WERI-Rb-1 (cell line): ENCODE results near the gene GNG3.
"Not testable (repeated sequence)": the region's sequence is repeated elsewhere in the genome, so short reads cannot be mapped to it uniquely, and the experiment has no call there.

ENCODE experiments used
- DNase-seq: peaks from one replicate; pipeline ENCODE4 v3.0.0-alpha.2; 2020
- H3K27ac ChIP-seq: fragments of 250-450 bp; sonication (Bioruptor Pico); 2 replicates; pipeline ENCODE4 v1.5.1; 2020; ENCODE audit warnings: mild to moderate bottlenecking, moderate library complexity
- H3K27me3 ChIP-seq: fragments of 250-450 bp; sonication (Bioruptor Pico); 2 replicates; pipeline ENCODE4 v1.5.1; 2021; ENCODE audit warnings: mild to moderate bottlenecking, low read depth, moderate library complexity; ENCODE audit not compliant: insufficient read depth, severe bottlenecking
- H3K36me3 ChIP-seq: fragments of 250-450 bp; sonication (Bioruptor Pico); 2 replicates; pipeline ENCODE4 v1.5.1; 2020; ENCODE audit warnings: mild to moderate bottlenecking, moderate library complexity
- H3K4me3 ChIP-seq: 2 replicates; pipeline ENCODE4 v1.5.1; 2011; ENCODE audit warnings: low read depth, mild to moderate bottlenecking, control low read depth, low read length
- H3K9me3 ChIP-seq: fragments of 250-450 bp; sonication (Bioruptor Pico); 2 replicates; pipeline ENCODE4 v1.5.1; 2021; ENCODE audit warnings: mild to moderate bottlenecking, moderate library complexity; ENCODE audit not compliant: severe bottlenecking
- CTCF ChIP-seq: IDR thresholded peaks from 2 replicates; pipeline ENCODE4 v1.5.1; 2011; ENCODE audit warnings: low read depth, mild to moderate bottlenecking, control low read depth, inconsistent platforms, low read length

The GNG3 gene

GRCh38 chr11:62680825-62681240 is 26.6 kb upstream of the GNG3 start:
- H3K27ac ChIP-seq: peak overlapping the region; percentile 1
- peaks cover 26% of the 10 kb centered on the region for H3K36me3 ChIP-seq
- no peaks in the 10 kb centered on the region for H3K27me3 ChIP-seq
- TF ChIP-seq CTCF: peak; percentile 78
- no peak overlapping the region for H3K4me3 ChIP-seq
- peak; percentile 68 for DNase-seq
- no peaks in the 10 kb centered on the region for H3K9me3 ChIP-seq

GRCh38 chr11:62682518-62682917 is 25.0 kb upstream of the GNG3 start:
- DNase-seq: no peak
- no peak overlapping the region for H3K27ac ChIP-seq
- no peaks in the 10 kb centered on the region for H3K27me3 ChIP-seq
- TF ChIP-seq CTCF: no peak
- H3K36me3 ChIP-seq: peaks cover 9% of the 10 kb centered on the region
- no peak overlapping the region for H3K4me3 ChIP-seq
- no peaks in the 10 kb centered on the region for H3K9me3 ChIP-seq

- Histone ChIP-seq H3K27ac (no peak overlapping the region), H3K27me3 (no peaks in the 10 kb centered on the region), H3K4me3 (no peak overlapping the region), H3K9me3 (no peaks in the 10 kb centered on the region), H3K36me3 (peaks cover 28% of the 10 kb centered on the region)
- DNase-seq: no peak
- no peak for TF ChIP-seq CTCF
Observed at GRCh38 chr11:62687508-62688396, 19.7 kb upstream of the GNG3 start.

GRCh38 chr11:62688491-62688890 is 19.0 kb upstream of the GNG3 start:
- Histone ChIP-seq H3K4me3 (no peak overlapping the region), H3K9me3 (no peaks in the 10 kb centered on the region)
- TF ChIP-seq CTCF: no peak

GRCh38 chr11:62689421-62690183 is 17.9 kb upstream of the GNG3 start, which contains the start of gene LRRN4CL:
LRRN4CL (minus strand) TSS chr11:62689530; CDS start chr11:62688508, 1,022 bp downstream.
- peaks cover 45% of the 10 kb centered on the region for H3K36me3 ChIP-seq
- no peak within 1 kb of the TSS for H3K4me3 ChIP-seq
- no peaks in the 10 kb centered on the region for H3K27me3 ChIP-seq
- no peak for DNase-seq
- TF ChIP-seq CTCF: no peak
- no peaks in the 10 kb centered on the region for H3K9me3 ChIP-seq
- peak within 1 kb of the TSS; percentile 44 for H3K27ac ChIP-seq

More at GRCh38 chr11:62688491-62688890, 19.0 kb upstream of the GNG3 start:
- H3K27ac ChIP-seq: no peak overlapping the region
- no peak for DNase-seq
- peaks cover 35% of the 10 kb centered on the region for H3K36me3 ChIP-seq
- no peaks in the 10 kb centered on the region for H3K27me3 ChIP-seq

- DNase-seq, H3K27me3 ChIP-seq, H3K27ac ChIP-seq, H3K4me3 ChIP-seq, H3K9me3 ChIP-seq: not testable (repeated sequence)
- peaks cover 56% of the 10 kb centered on the region for H3K36me3 ChIP-seq
Observed at GRCh38 chr11:62693624-62694023, 13.9 kb upstream of the GNG3 start.
